ENCODE data around the gene CEP85. TPM values are rescaled to one million over a fixed set of nuclear protein-coding genes. Genes with fewer than 3 reads are reported as not detected.

CEP85 gene
- total RNA-seq, 4 donors from 2014 or later = 1.8 to 14.0 (median 5.3) TPM

DNA sequence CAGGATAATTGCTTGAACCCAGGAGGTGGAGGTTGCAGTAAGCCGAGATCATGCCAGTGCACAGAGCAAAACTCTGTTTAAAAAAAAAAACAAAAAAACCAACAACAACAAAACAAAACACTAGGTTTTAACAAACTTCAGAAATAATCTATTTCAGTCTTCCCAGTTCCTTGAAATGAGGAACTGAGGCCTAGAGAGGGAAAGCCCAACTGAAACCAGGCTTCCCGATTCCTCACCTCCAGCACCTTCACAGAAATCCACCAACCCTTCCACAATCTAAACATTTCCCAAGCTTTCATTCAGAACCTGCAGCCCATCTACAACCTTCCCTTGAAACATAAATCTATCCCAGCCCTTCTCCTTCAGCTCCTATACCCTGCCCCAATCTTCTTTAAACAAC, 83.1 kb downstream of the CEP85 start:
- TF ChIP-seq, protein P1, sequence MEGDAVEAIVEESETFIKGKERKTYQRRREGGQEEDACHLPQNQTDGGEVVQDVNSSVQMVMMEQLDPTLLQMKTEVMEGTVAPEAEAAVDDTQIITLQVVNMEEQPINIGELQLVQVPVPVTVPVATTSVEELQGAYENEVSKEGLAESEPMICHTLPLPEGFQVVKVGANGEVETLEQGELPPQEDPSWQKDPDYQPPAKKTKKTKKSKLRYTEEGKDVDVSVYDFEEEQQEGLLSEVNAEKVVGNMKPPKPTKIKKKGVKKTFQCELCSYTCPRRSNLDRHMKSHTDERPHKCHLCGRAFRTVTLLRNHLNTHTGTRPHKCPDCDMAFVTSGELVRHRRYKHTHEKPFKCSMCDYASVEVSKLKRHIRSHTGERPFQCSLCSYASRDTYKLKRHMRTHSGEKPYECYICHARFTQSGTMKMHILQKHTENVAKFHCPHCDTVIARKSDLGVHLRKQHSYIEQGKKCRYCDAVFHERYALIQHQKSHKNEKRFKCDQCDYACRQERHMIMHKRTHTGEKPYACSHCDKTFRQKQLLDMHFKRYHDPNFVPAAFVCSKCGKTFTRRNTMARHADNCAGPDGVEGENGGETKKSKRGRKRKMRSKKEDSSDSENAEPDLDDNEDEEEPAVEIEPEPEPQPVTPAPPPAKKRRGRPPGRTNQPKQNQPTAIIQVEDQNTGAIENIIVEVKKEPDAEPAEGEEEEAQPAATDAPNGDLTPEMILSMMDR (IDR thresholded peaks at IDR 0.05) = no peak
- TF ChIP-seq POLR2A (IDR thresholded peaks at IDR 0.05) = no peak
- Histone ChIP-seq H3K4me3 (no peak overlapping the region), H3K9me3 (no peaks in the 10 kb centered on the region), H3K27me3 (no peaks in the 10 kb centered on the region), H3K4me1 (no peaks in the 10 kb centered on the region), H3K27ac (no peak overlapping the region), H3K36me3 (no peaks in the 10 kb centered on the region)
- intact Hi-C loops (cut with DNase I; ENCODE audit: low total_unique reads) = no loop called here
- no peak for DNase-seq

GRCh38 chr1:26317612-26318337, 83.8 kb downstream of the CEP85 start, which contains the start of gene CD52:
CD52 (plus strand) TSS chr1:26317958; CDS start chr1:26318018, 60 bp downstream.
- DNase-seq = no peak
- Histone ChIP-seq H3K4me1 (no peaks in the 10 kb centered on the region), H3K4me3 (no peak within 1 kb of the TSS), H3K27ac (no peak within 1 kb of the TSS), H3K36me3 (no peaks in the 10 kb centered on the region), H3K9me3 (no peaks in the 10 kb centered on the region), H3K27me3 (no peaks in the 10 kb centered on the region)
- intact Hi-C loops (cut with DNase I; ENCODE audit: low total_unique reads) = no loop called here
- TF ChIP-seq POLR2A (IDR thresholded peaks at IDR 0.05) = no peak
- TF ChIP-seq, protein P1 (IDR thresholded peaks at IDR 0.05) = no peak

GRCh38 chr1:26318338-26319064, 84.5 kb downstream of the CEP85 start:
- Histone ChIP-seq H3K27me3 (no peaks in the 10 kb centered on the region), H3K9me3 (no peaks in the 10 kb centered on the region), H3K4me1 (no peaks in the 10 kb centered on the region), H3K4me3 (no peak overlapping the region), H3K36me3 (no peaks in the 10 kb centered on the region), H3K27ac (no peak overlapping the region)
- intact Hi-C loops (cut with DNase I; ENCODE audit: low total_unique reads) = no loop called here
- no peak for TF ChIP-seq POLR2A (IDR thresholded peaks at IDR 0.05)
- DNase-seq = no peak

DNA sequence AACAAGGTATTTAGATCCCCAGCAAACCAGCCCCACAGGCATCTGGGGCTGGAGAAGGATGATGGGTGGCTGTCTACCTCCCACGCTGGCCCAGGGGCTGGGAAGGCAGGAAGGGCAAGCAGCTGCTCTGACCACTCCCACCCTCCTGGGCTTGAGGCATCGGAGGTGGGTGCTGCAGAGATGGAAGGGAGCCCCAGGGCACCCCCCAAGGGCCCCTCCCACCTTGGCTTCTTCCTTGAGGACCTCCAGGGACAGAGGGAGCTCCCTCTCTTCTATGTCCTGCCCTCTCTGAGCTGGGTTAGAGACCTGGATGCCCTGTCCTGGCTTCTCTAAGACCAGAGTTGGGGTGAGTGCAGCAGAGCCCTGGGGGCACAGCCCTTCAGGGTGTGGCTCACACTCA, 86.9 kb downstream of the CEP85 start:
- no peak for DNase-seq
- no peak for TF ChIP-seq POLR2A (IDR thresholded peaks at IDR 0.05)
- TF ChIP-seq, protein P1 (IDR thresholded peaks at IDR 0.05) = no peak
- H3K4me1 ChIP-seq = no peaks in the 10 kb centered on the region
- H3K9me3 ChIP-seq = no peaks in the 10 kb centered on the region
- intact Hi-C loops (cut with DNase I; ENCODE audit: low total_unique reads) = loop anchor here (5.0 kb wide), 1 partner anchor 39 kb away; the partner anchor contains the start of gene SH3BGRL3
- no peaks in the 10 kb centered on the region for H3K36me3 ChIP-seq
- no peak overlapping the region for H3K27ac ChIP-seq
- H3K27me3 ChIP-seq = no peaks in the 10 kb centered on the region
- no peak overlapping the region for H3K4me3 ChIP-seq

- H3K4me3 ChIP-seq = no peak overlapping the region
- no peaks in the 10 kb centered on the region for H3K9me3 ChIP-seq
- H3K36me3 ChIP-seq = no peaks in the 10 kb centered on the region
- no peaks in the 10 kb centered on the region for H3K4me1 ChIP-seq
- H3K27me3 ChIP-seq = no peaks in the 10 kb centered on the region
- intact Hi-C loops (cut with DNase I; ENCODE audit: low total_unique reads) = loop anchor here (5.0 kb wide), 1 partner anchor 39 kb away; the partner anchor contains the start of gene SH3BGRL3
- H3K27ac ChIP-seq = no peak overlapping the region
- TF ChIP-seq POLR2A (IDR thresholded peaks at IDR 0.05) = no peak
- TF ChIP-seq, protein P1 (IDR thresholded peaks at IDR 0.05) = peak; percentile 80 to 95 (median 86)
- DNase-seq = peak; percentile 87 to 88
Observed at GRCh38 chr1:26321315-26322041, 87.5 kb downstream of the CEP85 start.
